ENCODE data around the gene PCBP2.

GRCh38 chr12:53414756-53415417 is 37.0 kb upstream of the PCBP2 start:
- TF ChIP-seq CTCF (IDR thresholded peaks at IDR 0.05) (no peak), POLR2A (IDR thresholded peaks at IDR 0.05) (no peak)

Data from prostate gland (tissue), 2 donors.